HG02571 (cell line): Measurements from ENCODE around the gene ZNF496.
"Not testable (repeated sequence)": the region's sequence is repeated elsewhere in the genome, so short reads cannot be mapped to it uniquely, and the experiment has no call there.

Source experiments
- ATAC-seq: cut with Tn5 transposase; IDR thresholded peaks from one replicate; pipeline ENCODE4 v1.9.1; 2021; ENCODE audit warnings: mild to moderate bottlenecking, moderate library complexity; ENCODE audit not compliant: unreplicated experiment

Gene ZNF496

DNA sequence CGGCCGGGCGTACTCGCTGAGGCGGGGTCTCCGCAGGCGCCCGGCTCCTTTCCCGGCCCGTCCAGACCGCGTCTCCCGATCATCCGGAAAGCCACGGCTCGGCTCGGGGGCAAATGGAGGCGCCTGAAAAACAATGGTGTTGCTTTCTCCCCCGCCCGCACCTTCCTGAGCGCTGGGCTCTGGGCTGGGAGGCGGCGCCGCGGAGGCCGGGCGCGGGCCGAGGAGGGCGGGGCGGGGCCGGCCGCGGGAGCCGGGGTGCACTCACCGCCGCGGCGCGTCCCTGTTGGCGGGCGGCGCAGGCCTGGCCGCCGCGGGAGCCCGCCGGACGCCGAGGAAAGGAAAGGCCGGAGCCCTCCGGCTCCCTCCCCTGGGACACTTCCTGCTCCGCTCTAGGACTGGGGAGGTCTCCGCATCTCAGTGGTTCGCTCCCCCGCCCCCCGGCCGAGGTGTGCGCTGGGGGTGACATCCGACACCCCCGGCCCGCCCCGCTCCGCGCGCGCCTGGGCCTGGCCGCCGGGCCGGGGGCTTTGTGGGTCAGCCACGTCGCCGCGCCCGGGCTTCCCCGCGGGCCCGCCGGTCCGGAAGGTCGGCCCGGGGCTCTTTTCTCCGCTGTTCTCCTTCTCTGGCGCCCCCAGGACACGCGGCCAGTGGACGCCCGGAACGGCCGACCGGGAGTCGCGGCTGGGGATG, at the start of gene ZNF496:
Gene ZNF496, minus strand, starts transcription at position 343 of the 690 bp plus-strand sequence. CDS start 2,289 bp downstream, outside the sequence.
- peak; percentile 65 for ATAC-seq

DNA sequence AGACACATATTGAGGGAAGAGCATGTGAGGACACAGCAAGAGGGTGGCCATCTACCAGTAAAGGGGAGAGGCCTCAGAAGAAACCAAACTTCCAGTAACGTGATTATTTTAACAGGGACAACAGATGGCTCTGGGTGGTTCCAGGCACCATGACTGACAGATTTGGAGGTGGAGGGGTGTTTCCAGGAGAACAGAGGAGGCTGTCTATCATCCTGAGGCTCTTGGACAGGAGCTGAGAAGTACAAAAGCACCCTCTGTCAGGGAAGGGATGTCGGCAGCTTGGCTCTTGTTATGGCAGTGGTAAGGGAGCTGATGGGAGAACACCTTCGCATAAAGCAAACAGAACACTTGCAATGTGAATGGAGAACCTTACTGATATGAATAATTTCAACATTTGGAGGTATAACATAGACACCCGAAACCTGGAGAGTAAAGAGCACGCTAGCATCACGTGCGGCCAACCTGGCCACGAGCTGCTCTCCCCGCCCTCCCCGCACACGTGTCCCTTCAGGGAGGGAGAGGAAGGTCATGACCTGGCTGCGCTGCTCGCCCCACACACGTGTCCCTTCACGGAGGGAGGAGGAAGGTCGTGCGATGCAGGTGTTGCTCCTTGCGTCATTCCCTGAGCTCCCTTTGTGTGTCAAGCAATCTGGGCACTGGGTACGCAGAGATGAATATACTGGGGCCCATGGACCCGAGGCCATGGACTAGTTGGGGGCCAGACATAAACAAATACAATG, 46.8 kb upstream of the ZNF496 start:
- ATAC-seq = no peak

DNA sequence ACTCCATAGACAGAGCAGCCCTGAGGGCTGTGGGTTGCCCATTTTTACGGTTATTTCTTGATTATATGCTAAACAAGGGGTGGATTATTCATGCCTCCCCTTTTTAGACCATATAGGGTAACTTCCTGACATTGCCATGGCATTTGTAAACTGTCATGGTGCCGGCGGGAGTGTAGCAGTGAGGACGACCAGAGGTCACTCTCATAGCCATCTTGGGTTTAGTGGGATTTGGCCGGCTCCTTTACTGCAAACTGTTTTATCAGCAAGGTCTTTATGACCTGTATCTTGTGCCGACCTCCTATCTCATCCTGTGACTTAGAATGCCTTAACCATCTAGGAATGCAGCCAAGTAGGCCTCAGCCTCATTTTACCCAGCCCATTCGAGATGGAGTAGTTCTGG, 46.0 kb upstream of the ZNF496 start:
- not testable (repeated sequence) for ATAC-seq

DNA sequence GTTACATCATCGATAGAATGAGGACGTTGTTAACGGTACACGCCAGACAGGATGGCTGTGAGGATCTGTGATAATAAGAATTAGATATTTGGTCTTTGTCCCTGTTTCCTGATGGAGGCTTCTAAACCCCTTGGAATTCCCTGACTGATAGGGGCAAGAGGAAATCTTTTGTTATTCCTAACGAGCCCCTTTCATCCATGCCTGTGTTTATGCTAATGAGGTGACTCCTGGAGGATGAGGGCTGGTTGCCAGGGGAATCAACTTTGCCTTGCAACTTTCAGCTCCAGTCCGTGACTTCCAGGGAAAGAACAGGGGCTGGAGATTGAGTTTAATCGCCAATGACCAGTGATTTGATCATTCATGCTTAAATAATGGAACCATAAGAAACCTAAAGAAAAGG, 45.0 kb upstream of the ZNF496 start:
- ATAC-seq = no peak

DNA sequence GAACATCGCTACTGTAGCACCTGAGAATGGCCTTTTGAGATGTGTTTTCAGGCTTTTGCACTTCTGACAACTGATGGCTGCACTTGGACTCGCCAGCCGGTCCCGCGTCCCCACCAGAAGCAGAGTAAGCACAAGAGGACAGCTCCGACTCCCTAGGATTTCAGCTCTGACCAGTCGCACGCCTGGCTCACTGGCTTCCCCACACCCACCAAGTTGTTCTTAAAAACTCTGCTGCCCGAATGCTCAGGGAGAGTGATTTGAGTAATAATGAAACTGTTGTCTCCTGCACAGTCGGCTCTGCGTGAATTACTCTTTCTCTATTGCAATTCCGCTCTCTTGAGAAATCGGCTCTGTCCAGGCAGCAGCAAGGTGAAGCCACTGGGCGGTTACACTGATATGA, 44.1 kb upstream of the ZNF496 start:
- ATAC-seq = no peak

DNA sequence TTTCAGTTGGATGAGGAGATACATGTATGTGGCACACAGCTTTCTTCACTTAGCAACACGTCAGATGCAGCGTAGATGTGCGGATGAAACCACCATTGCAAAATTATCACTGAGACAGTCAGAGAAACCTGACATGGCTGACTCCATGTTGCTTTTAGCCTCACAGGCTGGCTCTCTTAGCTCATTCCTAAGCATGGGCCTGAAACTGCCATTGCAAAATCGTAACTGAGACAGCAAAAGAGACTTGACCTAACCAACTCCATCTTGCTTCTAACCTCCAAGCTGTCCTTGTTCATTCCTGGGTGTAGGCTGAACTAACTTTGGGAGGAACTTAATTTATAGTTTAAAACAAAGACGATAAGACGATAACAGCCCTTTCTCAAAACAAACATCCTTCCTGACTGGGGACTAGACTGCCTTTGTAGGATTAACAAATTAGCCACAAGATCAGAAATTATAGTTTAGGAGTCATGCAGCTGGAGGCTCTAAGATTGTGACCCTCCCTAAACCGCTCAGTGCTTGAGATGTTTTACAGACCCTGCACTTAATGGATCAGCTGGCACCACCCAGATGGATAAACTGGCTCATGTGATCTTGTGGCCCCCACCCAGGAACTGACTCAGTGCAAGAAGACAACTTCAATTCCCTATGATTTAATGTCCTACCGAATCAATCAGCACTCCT, 43.1 kb upstream of the ZNF496 start:
- ATAC-seq = not testable (repeated sequence)

DNA sequence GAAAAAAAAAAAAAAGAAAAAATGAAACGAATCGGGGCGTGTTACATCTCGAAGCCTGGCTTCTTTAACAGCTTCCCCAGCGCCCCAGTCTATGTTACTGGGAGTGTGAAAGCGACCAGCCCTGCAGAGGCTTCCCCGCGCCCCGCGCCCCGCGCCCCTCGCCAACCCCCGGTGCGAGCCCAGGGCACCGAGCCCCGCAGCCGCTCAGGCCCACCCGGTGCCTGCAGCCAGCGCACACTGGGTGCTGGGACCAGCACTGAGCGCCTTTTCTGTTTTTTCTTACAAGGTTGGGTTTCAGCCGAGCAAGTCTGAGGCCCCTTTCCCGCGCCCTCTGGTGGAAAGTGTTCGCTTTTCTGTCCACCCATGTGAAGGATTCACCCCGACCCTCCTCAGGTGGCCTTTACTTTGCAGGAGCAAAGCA, 42.1 kb upstream of the ZNF496 start:
- peak; percentile 45 for ATAC-seq

DNA sequence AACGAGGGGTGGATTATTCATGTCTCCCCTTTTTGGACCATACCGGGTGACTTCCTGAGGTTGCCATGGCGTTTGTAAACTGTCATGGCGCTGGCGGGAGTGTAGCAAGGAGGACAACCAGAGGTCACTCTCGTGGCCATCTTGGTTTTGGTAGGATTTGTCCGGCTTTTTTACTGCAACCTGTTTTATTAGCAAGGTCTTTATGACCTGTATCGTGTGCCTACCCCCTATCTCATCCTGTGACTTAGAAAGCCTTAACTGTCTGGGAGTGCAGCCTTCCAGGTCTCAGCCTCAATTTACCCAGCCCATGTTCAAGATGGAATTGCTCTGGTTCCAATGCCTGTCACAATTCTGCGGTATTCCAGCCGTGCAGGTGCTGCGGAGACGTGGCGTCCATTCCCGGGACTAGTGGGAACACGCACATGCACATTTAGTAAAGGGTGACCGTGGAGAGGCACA, 40.2 kb upstream of the ZNF496 start:
- no peak for ATAC-seq

DNA sequence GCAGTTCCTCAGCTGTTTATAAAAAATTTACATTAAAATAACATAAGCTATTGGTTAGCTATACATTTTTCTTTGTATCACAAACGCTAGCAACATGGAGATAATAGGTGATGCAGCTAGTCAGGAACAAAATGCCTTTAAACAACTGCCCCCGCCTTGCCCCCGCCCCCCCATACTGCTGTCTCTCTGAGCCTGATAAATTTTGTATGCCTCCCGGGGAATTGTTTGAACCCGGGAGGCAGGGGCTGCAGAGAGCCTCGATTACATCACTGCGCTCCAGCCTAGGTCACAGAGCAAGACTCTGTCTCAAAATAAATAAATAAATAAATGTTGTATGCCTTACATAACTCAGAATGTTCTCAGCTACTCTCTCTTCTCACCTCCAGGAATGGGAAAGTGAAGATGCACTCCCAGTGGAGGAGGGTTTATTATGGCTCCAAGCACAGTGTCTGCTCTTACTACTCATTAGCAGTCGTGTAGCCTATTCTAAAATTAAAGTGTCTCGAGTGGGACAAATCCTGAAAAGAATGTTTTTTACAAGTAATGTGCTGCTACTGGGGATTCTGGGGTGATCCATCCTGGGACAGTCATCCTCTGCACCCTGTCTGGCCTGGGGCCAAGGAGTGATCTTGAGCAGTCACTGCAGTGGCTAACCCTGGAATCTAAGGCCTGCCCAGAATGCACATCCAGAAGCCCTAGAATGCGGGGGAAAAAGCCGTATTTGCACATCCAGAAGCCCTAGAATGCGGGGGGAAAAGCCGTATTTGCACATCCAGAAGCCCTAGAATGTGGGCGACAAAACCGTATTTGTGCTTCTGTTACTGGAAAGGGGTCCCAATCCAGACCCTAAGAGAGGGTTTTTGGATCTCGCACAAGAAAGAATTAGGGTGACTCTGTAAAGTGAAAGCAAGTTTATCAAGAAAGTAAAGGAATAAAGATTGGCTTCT, 39.4 kb upstream of the ZNF496 start:
- ATAC-seq = no peak

DNA sequence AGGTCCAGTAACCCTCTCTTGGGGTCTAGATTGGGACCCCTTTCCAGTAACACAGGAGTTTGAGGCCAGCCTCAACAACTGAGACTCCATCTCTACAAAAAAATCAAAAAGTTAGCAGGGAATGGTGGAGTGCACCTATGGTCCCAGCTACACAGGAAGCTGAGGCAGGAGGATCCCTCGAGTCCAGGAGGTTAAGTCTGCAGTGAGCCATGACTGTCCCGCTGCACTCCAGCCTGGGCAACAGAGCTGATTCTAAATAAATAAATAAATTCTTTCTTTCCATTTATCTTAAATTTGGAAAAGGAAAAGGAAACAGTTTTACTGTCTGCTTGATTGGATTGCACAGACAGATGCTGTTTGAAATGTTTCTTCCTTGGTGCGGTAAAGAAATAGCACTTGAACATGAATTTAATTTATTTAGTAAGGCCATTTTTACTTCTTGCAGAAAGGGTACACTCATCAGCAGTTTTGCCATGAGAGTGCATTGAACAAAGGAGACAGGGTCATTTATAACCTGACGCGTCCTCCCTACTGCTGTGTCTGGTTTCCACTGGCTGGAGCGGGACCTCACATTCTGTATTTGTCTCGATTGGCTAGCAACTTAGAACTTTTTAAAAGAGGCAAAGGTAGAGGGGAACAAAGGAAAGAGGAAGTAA, 37.0 kb upstream of the ZNF496 start:
- ATAC-seq = no peak

DNA sequence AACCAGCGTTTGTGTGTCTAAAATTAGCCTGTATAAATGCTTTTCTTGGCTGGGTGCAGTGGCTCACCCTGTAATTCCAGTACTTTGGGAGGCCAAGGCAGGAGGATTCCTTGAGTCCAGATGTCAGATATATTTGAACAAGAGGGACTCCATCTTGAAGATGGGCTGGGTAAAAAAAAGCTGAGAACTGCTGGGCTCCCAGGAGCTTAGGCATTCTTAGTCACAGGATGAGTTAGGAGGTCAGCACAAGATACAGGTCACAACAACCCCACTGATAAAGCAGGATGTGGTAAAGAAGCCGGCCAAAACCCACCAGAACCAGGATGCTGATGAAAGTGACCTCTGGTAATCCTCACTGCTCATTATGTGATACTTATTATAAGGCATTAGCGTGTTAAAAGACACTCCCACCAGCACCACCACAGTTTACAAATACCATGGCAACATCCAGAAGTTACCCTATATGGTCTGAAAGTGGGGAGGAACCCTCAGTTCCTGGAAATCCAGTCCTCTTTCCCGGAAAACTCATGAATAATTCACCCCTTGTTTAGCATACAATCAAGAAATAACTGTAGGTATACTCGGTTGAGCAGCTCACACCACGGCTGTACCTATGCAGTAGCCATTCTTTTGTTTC, 36.2 kb upstream of the ZNF496 start:
- no peak for ATAC-seq

DNA sequence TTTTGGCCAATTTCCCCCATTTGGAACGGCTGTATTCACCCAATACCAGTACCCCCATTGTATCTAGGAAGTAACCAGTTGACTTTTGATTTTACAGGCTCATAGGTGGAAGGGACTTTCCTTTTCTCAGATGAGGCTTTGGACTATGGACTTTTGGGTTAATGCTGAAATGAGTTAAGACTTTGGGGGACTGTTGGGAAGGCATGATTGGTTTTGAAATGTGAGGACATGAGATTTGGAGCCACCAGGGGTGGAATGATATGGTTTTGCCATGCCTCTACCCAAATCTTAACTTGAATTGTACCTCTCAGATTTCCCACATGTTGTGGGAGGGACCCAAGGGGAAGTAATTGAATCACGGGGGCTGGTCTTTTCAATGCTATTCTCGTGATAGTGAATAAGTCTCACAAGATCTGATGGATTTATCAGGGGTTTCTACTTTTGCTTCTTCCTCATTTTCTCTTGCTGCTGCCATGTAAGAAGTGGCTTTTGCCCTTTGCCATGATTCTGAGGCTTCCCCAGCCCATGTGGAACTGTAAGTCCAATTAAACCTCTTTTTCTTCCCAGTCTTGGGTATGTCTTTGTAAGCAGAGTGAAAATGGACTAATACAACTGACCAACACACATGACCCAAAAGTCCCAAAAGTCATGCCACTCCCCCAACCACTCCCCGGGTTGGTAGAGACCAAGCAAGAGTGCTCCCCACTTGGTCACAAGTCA, 35.4 kb upstream of the ZNF496 start:
- ATAC-seq = no peak

DNA sequence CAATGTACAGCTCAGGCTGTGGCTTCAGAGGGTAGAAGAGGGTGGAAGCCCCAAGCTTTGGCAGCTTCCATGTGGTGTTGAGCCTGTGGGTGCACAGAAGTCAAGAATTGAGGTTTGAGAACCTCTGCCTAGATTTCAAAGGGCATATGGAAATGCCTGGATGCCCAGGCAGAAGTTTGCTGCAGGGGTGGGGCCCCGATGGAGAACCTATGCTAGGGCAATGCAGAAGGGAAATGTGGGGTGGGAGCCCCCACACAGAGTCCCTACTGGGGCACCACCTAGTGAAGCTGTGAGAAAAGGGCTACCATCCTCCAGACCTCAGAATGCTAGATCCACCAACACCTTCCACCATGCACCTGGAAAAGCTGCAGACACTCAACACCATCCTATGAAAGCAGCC, 34.7 kb upstream of the ZNF496 start:
- ATAC-seq = not testable (repeated sequence)

DNA sequence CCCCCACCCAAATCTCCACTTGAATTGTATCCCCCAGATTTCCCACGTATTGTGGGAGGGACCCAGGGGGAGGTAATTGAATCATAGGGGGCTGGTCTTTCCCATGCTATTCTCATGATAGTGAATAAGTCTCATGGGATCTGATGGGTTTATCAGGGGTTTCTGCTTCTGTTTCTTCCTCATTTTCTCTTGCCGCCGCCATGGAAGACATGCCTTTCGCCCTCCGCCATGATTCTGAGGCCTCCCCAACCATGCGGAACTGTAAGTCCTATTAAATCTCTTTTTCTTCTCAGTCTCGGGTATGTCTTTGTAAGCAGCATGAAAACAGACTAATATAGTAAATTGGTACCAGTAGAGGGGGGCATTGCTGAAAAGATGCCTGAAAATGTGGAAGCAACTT, 33.4 kb upstream of the ZNF496 start:
- no peak for ATAC-seq

DNA sequence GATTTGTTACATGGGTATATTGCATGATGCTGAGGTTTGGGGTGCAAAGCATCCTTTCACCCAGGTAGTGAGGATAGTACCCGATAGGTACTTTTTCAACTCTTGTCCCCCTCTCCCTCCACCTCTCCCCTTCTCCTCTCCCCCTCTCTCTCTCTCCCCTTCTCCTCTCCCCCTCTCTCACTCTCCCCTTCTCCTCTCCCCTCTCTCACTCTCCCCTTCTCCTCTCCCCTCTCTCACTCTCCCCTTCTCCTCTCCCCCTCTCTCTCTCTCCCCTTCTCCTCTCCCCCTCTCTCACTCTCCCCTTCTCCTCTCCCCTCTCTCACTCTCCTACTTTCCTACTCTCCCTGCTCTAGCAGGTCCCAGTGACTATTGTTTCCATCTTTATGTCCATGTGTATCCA, 31.3 kb upstream of the ZNF496 start:
- not testable (repeated sequence) for ATAC-seq

DNA sequence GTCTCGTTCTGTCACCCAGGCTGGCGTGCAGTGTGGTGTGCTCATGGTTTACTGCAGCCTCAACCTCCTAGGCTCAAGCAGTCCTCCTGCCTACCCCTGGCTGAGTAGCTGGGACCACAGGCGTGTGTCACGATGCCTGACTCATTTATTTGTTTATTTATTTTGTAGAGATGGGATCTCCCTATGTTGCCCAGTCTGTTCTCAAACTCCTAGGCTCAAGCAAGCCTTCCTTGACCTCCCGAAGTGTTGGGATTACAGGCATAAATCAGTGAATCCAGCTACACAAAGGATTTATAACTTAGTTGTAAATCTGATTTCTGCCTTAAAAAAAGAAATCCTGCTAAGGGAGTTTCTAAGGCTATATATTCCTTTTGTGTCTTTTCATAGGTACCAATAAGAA, 30.5 kb upstream of the ZNF496 start:
- ATAC-seq = no peak

DNA sequence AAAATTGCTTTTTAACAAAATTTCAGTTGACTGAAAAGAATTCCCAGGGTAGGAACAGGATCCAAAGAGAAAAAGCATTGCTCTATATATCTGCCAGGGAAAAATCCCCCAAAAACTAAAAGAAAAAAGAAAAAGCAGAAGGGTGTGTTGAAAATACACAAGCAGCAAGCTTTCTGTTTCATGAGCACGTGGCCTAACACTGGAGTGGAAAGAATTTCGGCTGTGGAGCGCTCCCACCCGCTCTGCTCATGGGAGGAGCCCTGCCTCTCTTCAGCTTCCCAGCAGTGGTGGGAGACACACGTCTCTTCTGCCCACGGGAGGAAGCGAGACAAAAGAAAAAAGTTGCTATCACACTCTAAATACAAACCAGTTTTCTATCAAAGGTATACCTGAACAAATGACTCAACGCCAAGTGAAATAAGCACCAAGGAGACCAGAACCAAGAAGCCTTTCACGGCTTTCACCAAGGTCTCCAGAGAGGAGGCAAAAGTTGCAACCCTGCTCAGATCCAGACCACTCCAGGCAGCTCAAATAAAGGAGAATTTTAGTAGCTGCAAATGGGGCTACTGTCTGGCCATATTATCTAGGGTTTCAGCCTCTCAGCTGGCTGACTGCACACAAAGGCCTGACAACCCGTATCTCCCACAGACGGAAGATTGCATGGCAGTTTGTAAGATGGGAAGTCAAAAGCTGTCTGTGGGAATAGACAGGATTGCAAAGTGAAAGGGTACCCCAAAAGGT, 29.5 kb upstream of the ZNF496 start:
- no peak for ATAC-seq

DNA sequence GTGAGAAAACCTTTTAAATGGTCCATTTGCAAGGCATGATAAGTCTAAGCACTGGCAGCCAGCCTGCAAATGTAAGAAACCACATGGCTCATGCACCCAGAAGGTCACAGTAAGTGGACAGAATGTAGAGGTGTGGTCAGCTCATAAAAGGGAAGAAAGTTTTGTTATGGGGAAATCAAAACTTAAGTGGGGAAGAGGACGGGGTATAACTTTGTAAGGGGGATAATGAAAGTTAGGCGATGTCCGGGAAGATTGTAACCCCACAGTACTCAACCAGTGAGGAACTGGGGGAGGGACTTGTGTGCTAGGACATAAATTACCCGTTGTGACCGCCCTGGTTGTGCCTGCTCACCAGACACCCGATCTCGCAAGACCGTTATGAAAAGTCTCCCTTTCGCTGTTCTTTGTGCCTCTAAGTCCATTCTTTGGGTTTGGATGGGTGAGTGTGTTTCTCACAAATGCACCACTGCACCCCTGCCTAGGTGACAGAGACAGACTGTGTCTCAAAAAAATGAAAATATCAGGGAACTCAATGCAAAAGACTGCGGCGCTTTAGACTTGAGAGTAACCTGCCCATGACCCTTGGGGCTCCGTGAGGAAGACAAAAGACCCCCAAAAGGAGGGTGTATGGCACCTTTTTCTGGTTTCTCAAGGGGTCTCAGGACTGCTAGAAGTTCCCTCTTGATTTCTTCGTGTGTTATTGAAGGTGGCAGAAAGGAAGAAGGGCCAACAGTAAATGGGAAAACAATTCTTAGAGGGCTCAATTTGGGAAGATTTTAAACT, 28.6 kb upstream of the ZNF496 start:
- ATAC-seq = no peak
